K562 (cell line): Measurements from ENCODE around the gene ZNRF2. TPM values are rescaled to one million over a fixed set of nuclear protein-coding genes. Genes with fewer than 3 reads are reported as not detected.

Experiments used
- ATAC-seq: fragments of 200-7000 bp; cut with Tn5 transposase; 3 replicates; pipeline ENCODE4 v1.9.1; 2020; ENCODE audit warnings: moderate library complexity
- BruUV-seq: library from RNA; stranded (reverse); fragments of 400-500 nt; replicated peaks from 2 replicates; lab custom pipeline; 2021; lab: Mats Ljungman, UMichigan
- CTCF ChIA-PET: fragments of 300-600 bp; formaldehyde crosslinking; extraction: SDS; loops from one replicate; lab custom pipeline; 2021; ENCODE audit warnings: low intra/inter-chr PET ratio; lab: Yijun Ruan, JAX
- POLR2A ChIA-PET: fragments of 300-600, 350-650 bp; sonication (Branson Sonifier 250); formaldehyde crosslinking; extraction: SDS; loops from one replicate; lab custom pipeline; 2021; ENCODE audit warnings: antibody characterized with exemption, inconsistent platforms; lab: Yijun Ruan, JAX
- DNase-seq, 4 experiments: peaks; one replicate each; pipeline versions ENCODE4 v3.0.0 to v3.0.0-alpha.2; 2011 to 2018; ENCODE audit warnings: low spot score in 3 of 4, mixed read lengths in 3 of 4; ENCODE audit errors: extremely low read depth in 1 of 4
- FAIRE-seq: peaks from 2 replicates; lab custom pipeline; 2011; peaks lifted over from hg19 to GRCh38; lab: Jason Lieb, UNC
- H2AFZ ChIP-seq: 2 replicates; pipeline ENCODE4 v1.6.0; 2011; ENCODE audit warnings: low read depth, low read length, control low read depth, inconsistent platforms
- H3K27ac ChIP-seq: fragments of 200-600 bp; 3 replicates; pipeline ENCODE4 v1.8.0; 2011; ENCODE audit warnings: low read depth, mild to moderate bottlenecking, control low read depth, inconsistent platforms, low read length, moderate library complexity, mixed read lengths; ENCODE audit errors: extremely low read depth
- H3K27me3 ChIP-seq, 2 experiments: fragments of 300-600 bp in 1 of 2; 2 replicates in 1 of 2; 3 replicates in 1 of 2; pipeline versions ENCODE4 v1.6.0 to v1.8.0; 2011; ENCODE audit warnings: inconsistent platforms in 2 of 2, low read length in 2 of 2, mild to moderate bottlenecking in 1 of 2, mixed read lengths in 1 of 2, moderate library complexity in 1 of 2; ENCODE audit not compliant: control insufficient read depth in 2 of 2, insufficient read depth in 2 of 2
- H3K36me3 ChIP-seq: fragments of 300-600 bp; 3 replicates; pipeline ENCODE4 v1.8.0; 2011; ENCODE audit warnings: mild to moderate bottlenecking, low read length, inconsistent platforms; ENCODE audit not compliant: control insufficient read depth, insufficient read depth
- H3K4me1 ChIP-seq, 2 experiments: fragments of 200-600 bp in 1 of 2; replicated peaks in 1 of 2; 2 replicates in 1 of 2; 3 replicates in 1 of 2; pipeline versions ENCODE4 v1.5.1 to v1.8.0; 2011; ENCODE audit warnings: inconsistent platforms in 2 of 2, low read length in 2 of 2, mild to moderate bottlenecking in 1 of 2, mixed read lengths in 1 of 2, moderate library complexity in 1 of 2; ENCODE audit not compliant: control insufficient read depth in 2 of 2, insufficient read depth in 2 of 2
- H3K4me2 ChIP-seq: 2 replicates; pipeline ENCODE4 v1.6.1; 2011; ENCODE audit warnings: low read length, control low read depth, inconsistent platforms, mixed read lengths; ENCODE audit not compliant: insufficient read depth
- H3K4me3 ChIP-seq: fragments of 200-600 bp; sonication (generic), shearing (Covaris generic); 2 replicates; pipeline ENCODE4 v1.5.1; 2016; ENCODE audit warnings: control low read depth, inconsistent platforms
- H3K79me2 ChIP-seq: fragments of 200-600 bp; 3 replicates; pipeline ENCODE4 v1.8.0; 2011; ENCODE audit warnings: low read length, inconsistent platforms; ENCODE audit not compliant: control insufficient read depth, insufficient read depth
- H3K9ac ChIP-seq, 2 experiments: 2 replicates each; pipeline versions ENCODE4 v1.6.0 to v1.6.1; 2011; ENCODE audit warnings: low read depth in 2 of 2, low read length in 2 of 2, control low read depth in 1 of 2, inconsistent platforms in 1 of 2, mild to moderate bottlenecking in 1 of 2, mixed read lengths in 1 of 2; ENCODE audit not compliant: insufficient read depth in 1 of 2
- H3K9me1 ChIP-seq: one replicate; pipeline ENCODE4 v1.6.0; 2011; ENCODE audit warnings: inconsistent platforms, mild to moderate bottlenecking, low read length, moderate library complexity; ENCODE audit not compliant: control insufficient read depth, insufficient read depth
- H3K9me3 ChIP-seq: replicated peaks from 2 replicates; pipeline ENCODE4 v1.5.1; 2011; ENCODE audit warnings: low read depth, low read length, inconsistent platforms; ENCODE audit not compliant: control insufficient read depth, insufficient read depth
- H4K20me1 ChIP-seq: replicated peaks from 2 replicates; pipeline ENCODE4 v1.6.1; 2011; ENCODE audit warnings: low read length, inconsistent platforms, mixed read lengths; ENCODE audit not compliant: control insufficient read depth, insufficient read depth
- CBFA2T2 ChIP-seq: fragments of 450-650 bp; conservative IDR thresholded peaks from 2 replicates; pipeline ENCODE4 v1.6.1; 2017; ENCODE audit warnings: mild to moderate bottlenecking
- MXI1 ChIP-seq: IDR thresholded peaks from 2 replicates; pipeline ENCODE4 v1.6.1; 2011; ENCODE audit warnings: low read depth, mild to moderate bottlenecking, improper control_type of control experiment, low read length
- NFATC3 ChIP-seq: fragments of 450-650 bp; IDR thresholded peaks from 2 replicates; pipeline ENCODE4 v1.6.1; 2017; ENCODE audit warnings: mild to moderate bottlenecking
- PCBP1 ChIP-seq: fragments of 200-400 bp; formaldehyde crosslinking; IDR thresholded peaks from 2 replicates; pipeline ENCODE4 v1.6.1; 2018; ENCODE audit warnings: mild to moderate bottlenecking, low read depth, low read length; ENCODE audit not compliant: poor library complexity, severe bottlenecking
- SRSF1 ChIP-seq: fragments of 200-400 bp; formaldehyde crosslinking; IDR thresholded peaks from 2 replicates; pipeline ENCODE4 v1.6.1; 2017; ENCODE audit warnings: mild to moderate bottlenecking, low read depth, low read length, moderate library complexity
- TSC22D4 ChIP-seq: fragments of 450-650 bp; IDR thresholded peaks from 2 replicates; pipeline ENCODE4 v1.6.1; 2016; ENCODE audit warnings: missing genetic modification characterization, missing biosample characterization, control low read depth
- ZNF778 ChIP-seq: fragments of 450-650 bp; formaldehyde crosslinking; IDR thresholded peaks from 2 replicates; pipeline ENCODE4 v1.4.0; 2020; ENCODE audit warnings: mild to moderate bottlenecking, moderate library complexity
- WGBS: fragments of 100-300 bp; shearing (Covaris generic); methylation state at CpG from one replicate; pipeline ENCODE4 v1.1.6; 2016; ENCODE audit warnings: low coverage, mixed read lengths; ENCODE audit not compliant: insufficient coverage; ENCODE audit errors: missing lambda C conversion rate; 5-methylcytosine and 5-hydroxymethylcytosine counted together
- in situ Hi-C: fragments of 300-500 bp; cut with MboI; formaldehyde crosslinking; loops from 4 replicates; pipeline ENCODE4 v1.15.0; 2018; ENCODE audit warnings: inconsistent platforms, mixed read lengths
- intact Hi-C: fragments of 100-400 bp; cut with micrococcal nuclease; formaldehyde crosslinking; loops from 2 replicates; pipeline ENCODE4 v1.14.2; 2022
- polyA plus RNA-seq, 8 experiments: library from polyadenylated mRNA; depleted of rRNA in 4 of 8; stranded (reverse) in 5 of 8; unstranded in 3 of 8; fragments of >200 nt; fragmentation: Nextera tagmentation in 2 of 8; fragmentation: Illumina TruSeq in 1 of 8; extraction: Ambion mirVana in 2 of 8; extraction: Trizol in 1 of 8; gene quantifications; 2 replicates each; pipeline versions ENCODE4 v1.2.1 to v1.2.3, GENCODE V29; 2011 to 2014; ENCODE audit warnings: inconsistent platforms in 1 of 8, missing spikeins in 1 of 8
- total RNA-seq, 7 experiments: library from RNA; depleted of rRNA in 6 of 7; stranded (reverse); fragments of >200 nt in 6 of 7; fragmentation: Illumina TruSeq in 2 of 7; extraction: Trizol in 2 of 7; gene quantifications; 2 replicates each; pipeline versions ENCODE4 v1.2.1 to v1.2.3, GENCODE V29; 2011 to 2021; ENCODE audit warnings: low replicate concordance in 1 of 7
- TF ChIP-seq, protein P1 (sequence below): sonication (generic); formaldehyde crosslinking; IDR thresholded peaks from 2 replicates; pipeline ENCODE4 v1.8.0; 2022; ENCODE audit warnings: mild to moderate bottlenecking, missing genetic modification reagents, borderline replicate concordance
- TF ChIP-seq, protein P2 (sequence below): sonication (generic); formaldehyde crosslinking; IDR thresholded peaks from 2 replicates; pipeline ENCODE4 v1.8.0; 2022; ENCODE audit warnings: mild to moderate bottlenecking, missing genetic modification reagents

The ZNRF2 gene
- total and polyA plus RNA-seq, 9 of the 15 experiments (the other 6 are each of a cell fraction or from before 2014, with no cell fraction given): 1.1 to 13.9 (median 5.5) TPM

DNA sequence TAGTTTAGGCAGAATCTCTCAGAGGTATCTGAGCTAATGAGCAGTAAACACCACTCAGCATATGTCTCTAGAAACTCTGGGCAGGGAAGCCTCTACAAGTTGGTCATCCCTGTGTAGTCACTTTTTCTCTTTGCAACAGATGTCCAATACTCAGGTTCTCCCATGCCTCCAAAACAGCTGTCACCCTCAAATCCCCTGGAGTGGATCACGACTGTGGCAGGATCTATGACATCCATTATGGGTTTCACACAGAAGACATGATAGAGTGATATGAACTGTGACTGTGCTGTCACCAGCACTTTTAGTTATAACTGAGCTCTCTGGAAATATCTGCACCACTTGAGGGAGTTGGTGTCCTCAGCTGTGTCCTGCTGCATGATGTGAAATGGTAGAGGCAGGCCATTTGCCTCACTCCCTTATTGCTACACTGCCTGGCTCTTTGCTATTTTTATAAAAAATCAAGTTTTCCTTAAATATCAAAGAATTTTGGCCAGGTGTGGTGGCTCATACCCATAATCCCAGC lies 24.1 kb upstream of the ZNRF2 start (continued):
- TF ChIP-seq, protein P1, sequence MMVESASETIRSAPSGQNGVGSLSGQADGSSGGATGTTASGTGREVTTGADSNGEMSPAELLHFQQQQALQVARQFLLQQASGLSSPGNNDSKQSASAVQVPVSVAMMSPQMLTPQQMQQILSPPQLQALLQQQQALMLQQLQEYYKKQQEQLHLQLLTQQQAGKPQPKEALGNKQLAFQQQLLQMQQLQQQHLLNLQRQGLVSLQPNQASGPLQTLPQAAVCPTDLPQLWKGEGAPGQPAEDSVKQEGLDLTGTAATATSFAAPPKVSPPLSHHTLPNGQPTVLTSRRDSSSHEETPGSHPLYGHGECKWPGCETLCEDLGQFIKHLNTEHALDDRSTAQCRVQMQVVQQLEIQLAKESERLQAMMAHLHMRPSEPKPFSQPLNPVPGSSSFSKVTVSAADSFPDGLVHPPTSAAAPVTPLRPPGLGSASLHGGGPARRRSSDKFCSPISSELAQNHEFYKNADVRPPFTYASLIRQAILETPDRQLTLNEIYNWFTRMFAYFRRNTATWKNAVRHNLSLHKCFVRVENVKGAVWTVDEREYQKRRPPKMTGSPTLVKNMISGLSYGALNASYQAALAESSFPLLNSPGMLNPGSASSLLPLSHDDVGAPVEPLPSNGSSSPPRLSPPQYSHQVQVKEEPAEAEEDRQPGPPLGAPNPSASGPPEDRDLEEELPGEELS: no peak
- TF ChIP-seq NFATC3: no peak

DNA sequence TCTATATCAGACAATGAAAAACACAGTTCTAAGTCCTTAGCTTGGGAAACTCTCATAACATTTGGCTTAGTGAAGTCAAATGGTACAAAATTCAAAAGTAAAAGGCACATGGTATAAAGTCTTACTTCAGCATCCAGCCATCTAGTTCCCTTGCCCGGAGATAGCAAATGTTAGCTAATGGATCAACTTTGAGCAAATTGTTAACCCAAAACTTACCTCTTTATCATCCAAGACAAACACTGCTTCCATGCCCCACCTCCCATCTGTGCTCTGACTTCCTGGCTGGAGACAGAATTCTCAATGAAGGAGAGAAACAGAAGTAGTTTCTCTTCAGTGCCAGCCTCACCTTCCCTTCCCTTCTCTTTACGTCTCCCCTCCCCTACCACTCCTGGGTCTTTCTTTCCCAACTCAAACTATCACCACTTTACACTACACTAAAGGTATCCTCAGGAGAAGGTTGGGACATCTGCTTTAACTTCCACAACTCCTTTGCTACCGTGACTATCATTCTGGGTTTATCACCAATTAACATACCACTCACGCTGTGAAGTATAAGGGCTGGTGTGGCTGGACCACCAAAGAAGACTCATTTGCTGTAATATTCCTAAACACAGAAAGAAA lies 21.2 kb upstream of the ZNRF2 start:
- intact Hi-C loops: no loop called here
- Histone ChIP-seq H3K4me2 (peak overlapping the region; percentile 39), H3K27me3 (no peaks in the 10 kb centered on the region), H3K9ac (no peak overlapping the region), H3K9me1 (no peaks in the 10 kb centered on the region), H3K4me1 (no peaks in the 10 kb centered on the region; a peak in 1 of 5 replicates), H3K79me2 (no peaks in the 10 kb centered on the region), H3K36me3 (no peaks in the 10 kb centered on the region), H2AFZ (peak overlapping the region; percentile 20; the same call in 1 of the 2 replicates), H4K20me1 (no peaks in the 10 kb centered on the region), H3K27ac (no peak overlapping the region), H3K9me3 (no peaks in the 10 kb centered on the region), H3K4me3 (no peak overlapping the region)
- POLR2A ChIA-PET: interaction anchor here (0.8 kb wide), 1 partner anchor 16 kb away, joined by 3 read pairs; no protein-coding TSS in a partner anchor
- no peak for DNase-seq
- CTCF ChIA-PET: no interaction called here
- WGBS: 12% methylated on average over 4 of the region's 4 CpGs
- TF ChIP-seq SRSF1 (no peak), MXI1 (no peak), ZNF778 (CRISPR knock-in tag) (no peak), PCBP1 (no peak), TSC22D4 (tag) (no peak), CBFA2T2 (no peak)
- TF ChIP-seq, protein P2, sequence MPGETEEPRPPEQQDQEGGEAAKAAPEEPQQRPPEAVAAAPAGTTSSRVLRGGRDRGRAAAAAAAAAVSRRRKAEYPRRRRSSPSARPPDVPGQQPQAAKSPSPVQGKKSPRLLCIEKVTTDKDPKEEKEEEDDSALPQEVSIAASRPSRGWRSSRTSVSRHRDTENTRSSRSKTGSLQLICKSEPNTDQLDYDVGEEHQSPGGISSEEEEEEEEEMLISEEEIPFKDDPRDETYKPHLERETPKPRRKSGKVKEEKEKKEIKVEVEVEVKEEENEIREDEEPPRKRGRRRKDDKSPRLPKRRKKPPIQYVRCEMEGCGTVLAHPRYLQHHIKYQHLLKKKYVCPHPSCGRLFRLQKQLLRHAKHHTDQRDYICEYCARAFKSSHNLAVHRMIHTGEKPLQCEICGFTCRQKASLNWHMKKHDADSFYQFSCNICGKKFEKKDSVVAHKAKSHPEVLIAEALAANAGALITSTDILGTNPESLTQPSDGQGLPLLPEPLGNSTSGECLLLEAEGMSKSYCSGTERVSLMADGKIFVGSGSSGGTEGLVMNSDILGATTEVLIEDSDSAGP: no peak
- in situ Hi-C loops: no loop called here
- no peak for ATAC-seq
- FAIRE-seq: no peak
- no TSS peak for BruUV-seq
